ENCODE results near the gene DENND1C.

The DENND1C gene

GRCh38 chr19:6452223-6452614 is 29.4 kb downstream of the DENND1C start:
- no peaks in the 10 kb centered on the region for H3K27me3 ChIP-seq (ENCODE audit: insufficient read depth, low read length, poor library complexity, severe bottlenecking)
- no peaks in the 10 kb centered on the region for H3K9me2 ChIP-seq (replicated peaks; ENCODE audit: low read depth, low read length)
- H2AFZ ChIP-seq (ENCODE audit: low read length): no peak overlapping the region
- no peaks in the 10 kb centered on the region for H3K4me1 ChIP-seq (ENCODE audit: insufficient read depth, low read length, poor library complexity, severe bottlenecking)
- no peaks in the 10 kb centered on the region for H3K79me2 ChIP-seq (ENCODE audit: insufficient read depth, low read length)
- H3K36me3 ChIP-seq (ENCODE audit: insufficient read depth, low read length): peaks cover 3% of the 10 kb centered on the region; the same call in 1 of the 2 replicates
- no peak overlapping the region for H3K9ac ChIP-seq (ENCODE audit: low read depth, low read length, poor library complexity, severe bottlenecking)
- no peak overlapping the region for H3K4me2 ChIP-seq (ENCODE audit: low read depth, low read length, poor library complexity, severe bottlenecking)
- no peaks in the 10 kb centered on the region for H3F3A ChIP-seq (ENCODE audit: low read depth)
- H4K20me1 ChIP-seq (ENCODE audit: insufficient read depth, low read length, poor library complexity, severe bottlenecking): no peaks in the 10 kb centered on the region
- no peak overlapping the region for H3K4me3 ChIP-seq (ENCODE audit: low read length, poor library complexity, severe bottlenecking)
- no peaks in the 10 kb centered on the region for H3K9me3 ChIP-seq (ENCODE audit: insufficient read depth, low read depth, low read length)
- TF ChIP-seq EZH2phosphoT487 (IDR thresholded peaks at IDR 0.05; ENCODE audit: borderline replicate concordance) (no peak), CTCF (conservative IDR thresholded peaks at IDR 0.05; ENCODE audit: low read length) (no peak)

GRCh38 chr19:6451583-6452222 is 29.9 kb downstream of the DENND1C start:
- Histone ChIP-seq H3K4me1 (ENCODE audit: insufficient read depth, low read length, poor library complexity, severe bottlenecking) (no peaks in the 10 kb centered on the region), H3K4me2 (ENCODE audit: low read depth, low read length, poor library complexity, severe bottlenecking) (no peak overlapping the region), H3K36me3 (ENCODE audit: insufficient read depth, low read length) (peaks cover 3% of the 10 kb centered on the region; the same call in 1 of the 2 replicates), H2AFZ (ENCODE audit: low read length) (no peak overlapping the region), H3K27me3 (ENCODE audit: insufficient read depth, low read length, poor library complexity, severe bottlenecking) (no peaks in the 10 kb centered on the region), H4K20me1 (ENCODE audit: insufficient read depth, low read length, poor library complexity, severe bottlenecking) (no peaks in the 10 kb centered on the region), H3K9me3 (ENCODE audit: insufficient read depth, low read depth, low read length) (no peaks in the 10 kb centered on the region), H3K79me2 (ENCODE audit: insufficient read depth, low read length) (no peaks in the 10 kb centered on the region), H3K9me2 (replicated peaks; ENCODE audit: low read depth, low read length) (no peaks in the 10 kb centered on the region), H3F3A (ENCODE audit: low read depth) (no peaks in the 10 kb centered on the region), H3K4me3 (ENCODE audit: low read length, poor library complexity, severe bottlenecking) (no peak overlapping the region), H3K9ac (ENCODE audit: low read depth, low read length, poor library complexity, severe bottlenecking) (no peak overlapping the region)
- TF ChIP-seq CTCF (conservative IDR thresholded peaks at IDR 0.05; ENCODE audit: low read length) (no peak), EZH2phosphoT487 (IDR thresholded peaks at IDR 0.05; ENCODE audit: borderline replicate concordance) (no peak)

GRCh38 chr19:6450166-6450565 is 31.4 kb downstream of the DENND1C start:
- Histone ChIP-seq H3K9me2 (replicated peaks; ENCODE audit: low read depth, low read length) (no peaks in the 10 kb centered on the region), H3K79me2 (ENCODE audit: insufficient read depth, low read length) (no peaks in the 10 kb centered on the region), H3K9me3 (ENCODE audit: insufficient read depth, low read depth, low read length) (no peaks in the 10 kb centered on the region), H3K36me3 (ENCODE audit: insufficient read depth, low read length) (peaks cover 3% of the 10 kb centered on the region; the same call in 1 of the 2 replicates), H3K27me3 (ENCODE audit: insufficient read depth, low read length, poor library complexity, severe bottlenecking) (no peaks in the 10 kb centered on the region), H3K4me2 (ENCODE audit: low read depth, low read length, poor library complexity, severe bottlenecking) (no peak overlapping the region), H3K4me3 (ENCODE audit: low read length, poor library complexity, severe bottlenecking) (no peak overlapping the region), H3K9ac (ENCODE audit: low read depth, low read length, poor library complexity, severe bottlenecking) (no peak overlapping the region), H4K20me1 (ENCODE audit: insufficient read depth, low read length, poor library complexity, severe bottlenecking) (no peaks in the 10 kb centered on the region), H3K4me1 (ENCODE audit: insufficient read depth, low read length, poor library complexity, severe bottlenecking) (no peaks in the 10 kb centered on the region), H3F3A (ENCODE audit: low read depth) (no peaks in the 10 kb centered on the region), H2AFZ (ENCODE audit: low read length) (no peak overlapping the region)
- no peak for TF ChIP-seq EZH2phosphoT487 (IDR thresholded peaks at IDR 0.05; ENCODE audit: borderline replicate concordance)
- TF ChIP-seq CTCF (conservative IDR thresholded peaks at IDR 0.05; ENCODE audit: low read length): no peak

Measured in Loucy (cell line).